Keratinocyte (primary cell): ENCODE results near the gene FKBP10.

Experiments
- CTCF ChIP-seq, 3 experiments: IDR thresholded peaks in 1 of 3; conservative IDR thresholded peaks in 1 of 3; optimal IDR thresholded peaks in 1 of 3; 2 replicates in 2 of 3; 3 replicates in 1 of 3; pipeline versions ENCODE3 to v1.5.1; 2011; ENCODE audit warnings: low read length in 3 of 3, mild to moderate bottlenecking in 3 of 3, moderate library complexity in 2 of 3, control low read depth in 1 of 3, inconsistent platforms in 1 of 3; ENCODE audit not compliant: insufficient read depth in 2 of 3; ENCODE audit errors: extremely low read depth in 1 of 3
- EZH2 ChIP-seq: IDR thresholded peaks from one replicate; pipeline ENCODE4 v1.6.1; 2012; ENCODE audit warnings: inconsistent platforms, mild to moderate bottlenecking, low read length, moderate library complexity

- no peak for TF ChIP-seq CTCF (optimal IDR thresholded peaks at IDR 0.05 in 1 of 3, IDR thresholded peaks at IDR 0.05 in 1 of 3, conservative IDR thresholded peaks at IDR 0.05 in 1 of 3; ENCODE audit: extremely low read depth in 1 of 3, insufficient read depth in 2 of 3, low read length in 3 of 3)
- TF ChIP-seq EZH2, result no peak
These were observed 35.1 kb upstream of the FKBP10 start for GRCh38 chr17:41777574-41778188.
